Measurements from ENCODE around the gene UBE2Q1. TPM values are rescaled to one million over a fixed set of nuclear protein-coding genes. Genes with fewer than 3 reads are reported as not detected.

UBE2Q1 gene
- total and polyA plus RNA-seq, 2 experiments from 2014 or later: 5.7 to 37.9 TPM

DNA sequence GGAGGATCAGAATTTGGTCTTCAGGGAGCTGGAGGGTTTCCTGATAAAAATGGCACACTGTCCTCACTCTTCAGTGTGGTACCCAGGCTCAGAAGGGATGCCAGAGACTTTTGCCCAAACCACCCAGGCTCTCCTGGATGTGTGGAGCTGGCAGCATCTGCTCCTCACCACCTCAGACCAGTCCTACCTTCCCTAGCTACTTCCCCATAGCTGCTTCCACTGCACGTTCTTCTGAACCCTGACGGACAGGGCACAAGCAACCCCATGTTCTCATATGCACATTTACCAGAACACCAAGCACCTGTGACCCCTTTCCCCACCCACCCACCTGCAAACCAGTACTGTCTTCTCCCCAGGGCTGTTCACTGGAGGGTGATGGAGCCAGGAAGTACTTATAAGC, 44.9 kb upstream of the UBE2Q1 start:
- Histone ChIP-seq H3K9me2 (ENCODE audit: insufficient read depth) (no peaks in the 10 kb centered on the region), H3F3A (ENCODE audit: insufficient read depth) (peaks cover 29% of the 10 kb centered on the region), H4K20me1 (ENCODE audit: insufficient read depth) (peaks cover 32% of the 10 kb centered on the region; the same call in 1 of the 2 replicates), H3K4me2 (ENCODE audit: unreplicated experiment) (no peak overlapping the region), H3K27me3 (replicated peaks; ENCODE audit: insufficient read depth) (no peaks in the 10 kb centered on the region), H3K36me3 (ENCODE audit: low read depth) (peaks cover 14% of the 10 kb centered on the region), H3K27ac (no peak overlapping the region), H3K4me3 (no peak overlapping the region), H3K9me3 (ENCODE audit: low read depth) (no peaks in the 10 kb centered on the region), H2AFZ (no peak overlapping the region), H3K79me2 (ENCODE audit: insufficient read depth) (peaks cover 93% of the 10 kb centered on the region), H3K9ac (no peak overlapping the region), H3K4me1 (ENCODE audit: insufficient read depth) (peaks cover 21% of the 10 kb centered on the region)
- DNase-seq: no peak
- WGBS, 2 experiments (ENCODE audit: low coverage in 1 of 2, low lambda C conversion rate in 2 of 2, missing lambda C conversion rate in 2 of 2): 81 to 96% methylated on average over 2 of the region's 2 CpGs
- in situ Hi-C loops (cut with MboI): no loop called here
- TF ChIP-seq EZH2 (IDR thresholded peaks at IDR 0.05; ENCODE audit: insufficient read depth, poor library complexity, severe bottlenecking) (no peak), EZH2phosphoT487 (IDR thresholded peaks at IDR 0.05; ENCODE audit: insufficient read depth, low read depth) (no peak)

GRCh38 chr1:154599658-154600057, 41.2 kb upstream of the UBE2Q1 start:
- Histone ChIP-seq H3K27me3 (replicated peaks; ENCODE audit: insufficient read depth) (no peaks in the 10 kb centered on the region), H3K9me2 (ENCODE audit: insufficient read depth) (no peaks in the 10 kb centered on the region), H3K4me2 (ENCODE audit: unreplicated experiment) (no peak overlapping the region), H3K9ac (no peak overlapping the region), H2AFZ (no peak overlapping the region), H4K20me1 (ENCODE audit: insufficient read depth) (peaks cover 19% of the 10 kb centered on the region; the same call in 1 of the 2 replicates), H3K4me3 (no peak overlapping the region), H3K36me3 (ENCODE audit: low read depth) (peaks cover 43% of the 10 kb centered on the region), H3K79me2 (ENCODE audit: insufficient read depth) (peaks cover 95% of the 10 kb centered on the region), H3K27ac (peak overlapping the region; percentile 34), H3K9me3 (ENCODE audit: low read depth) (no peaks in the 10 kb centered on the region), H3K4me1 (ENCODE audit: insufficient read depth) (peaks cover 16% of the 10 kb centered on the region), H3F3A (ENCODE audit: insufficient read depth) (peaks cover 15% of the 10 kb centered on the region)
- TF ChIP-seq EZH2phosphoT487 (IDR thresholded peaks at IDR 0.05; ENCODE audit: insufficient read depth, low read depth) (no peak), EZH2 (IDR thresholded peaks at IDR 0.05; ENCODE audit: insufficient read depth, poor library complexity, severe bottlenecking) (no peak)
- WGBS, 2 experiments (ENCODE audit: low coverage in 1 of 2, low lambda C conversion rate in 2 of 2, missing lambda C conversion rate in 2 of 2): 67 to 69% methylated on average over 3 of the region's 3 CpGs
- peak; percentile 30 for DNase-seq
- in situ Hi-C loops (cut with MboI): no loop called here

- Histone ChIP-seq H3K9ac (no peak overlapping the region), H3K4me2 (ENCODE audit: unreplicated experiment) (no peak overlapping the region), H3K27me3 (replicated peaks; ENCODE audit: insufficient read depth) (no peaks in the 10 kb centered on the region), H3K4me3 (no peak overlapping the region), H3K9me2 (ENCODE audit: insufficient read depth) (no peaks in the 10 kb centered on the region), H4K20me1 (ENCODE audit: insufficient read depth) (peaks cover 17% of the 10 kb centered on the region; the same call in 1 of the 2 replicates), H3K36me3 (ENCODE audit: low read depth) (peaks cover 49% of the 10 kb centered on the region), H3F3A (ENCODE audit: insufficient read depth) (peaks cover 15% of the 10 kb centered on the region), H3K9me3 (ENCODE audit: low read depth) (no peaks in the 10 kb centered on the region), H3K4me1 (ENCODE audit: insufficient read depth) (peaks cover 16% of the 10 kb centered on the region), H2AFZ (no peak overlapping the region), H3K27ac (peak overlapping the region; percentile 34), H3K79me2 (ENCODE audit: insufficient read depth) (peaks cover 95% of the 10 kb centered on the region)
- DNase-seq: peak; percentile 41
- no peak for TF ChIP-seq EZH2 (IDR thresholded peaks at IDR 0.05; ENCODE audit: insufficient read depth, poor library complexity, severe bottlenecking)
- no peak for TF ChIP-seq EZH2phosphoT487 (IDR thresholded peaks at IDR 0.05; ENCODE audit: insufficient read depth, low read depth)
- in situ Hi-C loops (cut with MboI): no loop called here
- WGBS, 2 experiments (ENCODE audit: low coverage in 1 of 2, low lambda C conversion rate in 2 of 2, missing lambda C conversion rate in 2 of 2): 64 to 68% methylated on average over 3 of the region's 3 CpGs
These were observed 40.6 kb upstream of the UBE2Q1 start for GRCh38 chr1:154598871-154599635.

GRCh38 chr1:154595621-154596020, 37.2 kb upstream of the UBE2Q1 start:
- H3K4me1 ChIP-seq (ENCODE audit: insufficient read depth): peaks cover 16% of the 10 kb centered on the region
- H3K4me2 ChIP-seq (ENCODE audit: unreplicated experiment): no peak overlapping the region
- H3K27me3 ChIP-seq (replicated peaks; ENCODE audit: insufficient read depth): no peaks in the 10 kb centered on the region
- H3K79me2 ChIP-seq (ENCODE audit: insufficient read depth): peaks cover 72% of the 10 kb centered on the region
- no peaks in the 10 kb centered on the region for H3K9me2 ChIP-seq (ENCODE audit: insufficient read depth)
- no peaks in the 10 kb centered on the region for H3K9me3 ChIP-seq (ENCODE audit: low read depth)
- no peak overlapping the region for H3K27ac ChIP-seq
- H2AFZ ChIP-seq: no peak overlapping the region
- peaks cover 71% of the 10 kb centered on the region for H3K36me3 ChIP-seq (ENCODE audit: low read depth)
- no peak for TF ChIP-seq EZH2 (IDR thresholded peaks at IDR 0.05; ENCODE audit: insufficient read depth, poor library complexity, severe bottlenecking)
- TF ChIP-seq EZH2phosphoT487 (IDR thresholded peaks at IDR 0.05; ENCODE audit: insufficient read depth, low read depth): no peak
- no peak overlapping the region for H3K9ac ChIP-seq
- no peak overlapping the region for H3K4me3 ChIP-seq
- peaks cover 12% of the 10 kb centered on the region; the same call in 1 of the 2 replicates for H4K20me1 ChIP-seq (ENCODE audit: insufficient read depth)
- peak; percentile 78 for DNase-seq
- WGBS, 2 experiments (ENCODE audit: low coverage in 1 of 2, low lambda C conversion rate in 2 of 2, missing lambda C conversion rate in 2 of 2): 29 to 41% methylated on average over 1 of the region's 1 CpG
- in situ Hi-C loops (cut with MboI): no loop called here
- peaks cover 15% of the 10 kb centered on the region for H3F3A ChIP-seq (ENCODE audit: insufficient read depth)

All from GM23248 (cell line).